Measurements from ENCODE around the gene GOT2. TPM values are rescaled to one million over a fixed set of nuclear protein-coding genes. Genes with fewer than 3 reads are reported as not detected.

Gene GOT2
- total RNA-seq, 4 donors from 2014 or later, result 12.6 to 54.9 (median 43.7) TPM

GRCh38 chr16:58723109-58723508 lies 11.0 kb downstream of the GOT2 start:
- intact Hi-C loops (cut with DNase I; ENCODE audit: low total_unique reads), result no loop called here
- Histone ChIP-seq H3K27ac (no peak overlapping the region), H3K27me3 (no peaks in the 10 kb centered on the region), H3K4me3 (no peak overlapping the region), H3K9me3 (no peaks in the 10 kb centered on the region), H3K36me3 (no peaks in the 10 kb centered on the region), H3K4me1 (no peaks in the 10 kb centered on the region)
- TF ChIP-seq POLR2A (IDR thresholded peaks at IDR 0.05) (no peak), CTCF (IDR thresholded peaks at IDR 0.05) (no peak)
- no peak for DNase-seq

- H3K27ac ChIP-seq, result no peak overlapping the region
- no peaks in the 10 kb centered on the region for H3K27me3 ChIP-seq
- no peaks in the 10 kb centered on the region for H3K9me3 ChIP-seq
- intact Hi-C loops (cut with DNase I; ENCODE audit: low total_unique reads), result no loop called here
- no peaks in the 10 kb centered on the region for H3K36me3 ChIP-seq
- H3K4me3 ChIP-seq, result no peak overlapping the region
- no peak for DNase-seq
- TF ChIP-seq CTCF (IDR thresholded peaks at IDR 0.05), result no peak
- no peak for TF ChIP-seq POLR2A (IDR thresholded peaks at IDR 0.05)
- H3K4me1 ChIP-seq, result no peaks in the 10 kb centered on the region
Measured at GRCh38 chr16:58717994-58718393, 16.1 kb downstream of the GOT2 start.

- TF ChIP-seq POLR2A (IDR thresholded peaks at IDR 0.05) (no peak), CTCF (IDR thresholded peaks at IDR 0.05) (no peak)
- DNase-seq, result no peak
- no peaks in the 10 kb centered on the region for H3K9me3 ChIP-seq
- no peak overlapping the region for H3K27ac ChIP-seq
- H3K27me3 ChIP-seq, result no peaks in the 10 kb centered on the region
- H3K36me3 ChIP-seq, result no peaks in the 10 kb centered on the region
- intact Hi-C loops (cut with DNase I; ENCODE audit: low total_unique reads), result no loop called here
- H3K4me3 ChIP-seq, result no peak overlapping the region
- no peaks in the 10 kb centered on the region for H3K4me1 ChIP-seq
Measured at GRCh38 chr16:58716468-58716867, 17.6 kb downstream of the GOT2 start.

GRCh38 chr16:58713742-58714141 lies 20.4 kb downstream of the GOT2 start:
- no peak overlapping the region for H3K27ac ChIP-seq
- intact Hi-C loops (cut with DNase I; ENCODE audit: low total_unique reads), result no loop called here
- TF ChIP-seq CTCF (IDR thresholded peaks at IDR 0.05) (no peak), POLR2A (IDR thresholded peaks at IDR 0.05) (no peak)
- no peak overlapping the region for H3K4me3 ChIP-seq
- no peaks in the 10 kb centered on the region for H3K36me3 ChIP-seq
- no peaks in the 10 kb centered on the region for H3K4me1 ChIP-seq
- H3K27me3 ChIP-seq, result no peaks in the 10 kb centered on the region
- DNase-seq, result no peak
- H3K9me3 ChIP-seq, result no peaks in the 10 kb centered on the region

- H3K36me3 ChIP-seq, result no peaks in the 10 kb centered on the region
- no peak for TF ChIP-seq CTCF (IDR thresholded peaks at IDR 0.05)
- no peak for TF ChIP-seq POLR2A (IDR thresholded peaks at IDR 0.05)
- no peaks in the 10 kb centered on the region for H3K27me3 ChIP-seq
- no peaks in the 10 kb centered on the region for H3K9me3 ChIP-seq
- no peak overlapping the region for H3K27ac ChIP-seq
- no peak for DNase-seq
- H3K4me3 ChIP-seq, result no peak overlapping the region
- H3K4me1 ChIP-seq, result no peaks in the 10 kb centered on the region
- intact Hi-C loops (cut with DNase I; ENCODE audit: low total_unique reads), result no loop called here
Measured at GRCh38 chr16:58709333-58709732, 24.8 kb downstream of the GOT2 start.

Data from uterus (tissue), 4 donors.